MG63 (cell line): ENCODE measurements around the gene RACK1. TPM values are rescaled to one million over a fixed set of nuclear protein-coding genes. Genes with fewer than 3 reads are reported as not detected.
A peak's percentile ranks its signal among the peaks of the same experiment; 100 is the strongest.
"Not testable (repeated sequence)": the region's sequence is repeated elsewhere in the genome, so short reads cannot be mapped to it uniquely, and the experiment has no call there.

Experiments used
- DNase-seq: peaks from one replicate; pipeline ENCODE4 v3.0.0-alpha.2; 2020
- H3K27me3 ChIP-seq: fragments of 250-450 bp; sonication (Bioruptor Pico); 2 replicates; pipeline ENCODE4 v1.5.1; 2020; ENCODE audit warnings: mild to moderate bottlenecking, moderate library complexity
- H3K36me3 ChIP-seq: fragments of 250-450 bp; sonication (Bioruptor Pico); 2 replicates; pipeline ENCODE4 v1.5.1; 2020; ENCODE audit warnings: mild to moderate bottlenecking, moderate library complexity
- H3K4me3 ChIP-seq: fragments of 250-450 bp; sonication (Bioruptor Pico); 2 replicates; pipeline ENCODE4 v1.5.1; 2020; ENCODE audit warnings: mild to moderate bottlenecking, moderate library complexity
- H3K9me3 ChIP-seq: fragments of 250-450 bp; sonication (Bioruptor Pico); 2 replicates; pipeline ENCODE4 v1.5.1; 2020; ENCODE audit warnings: mild to moderate bottlenecking, moderate library complexity
- total RNA-seq: library from RNA; depleted of rRNA; stranded (reverse); fragments of >200 nt; shearing (Covaris generic); gene quantifications from 2 replicates; pipeline ENCODE4 v1.2.3, GENCODE V29; 2014; ENCODE audit warnings: low replicate concordance

RACK1 gene
- total RNA-seq, 1 experiment from 2014 or later, result 10,327 TPM

- Histone ChIP-seq H3K36me3 (peaks cover 38% of the 10 kb centered on the region), H3K4me3 (peak overlapping the region; percentile 96), H3K27me3 (no peaks in the 10 kb centered on the region), H3K9me3 (no peaks in the 10 kb centered on the region)
- DNase-seq, result no peak
Measured at GRCh38 chr5:181223729-181224389, 19.8 kb downstream of the RACK1 start.

- Histone ChIP-seq H3K9me3 (no peaks in the 10 kb centered on the region), H3K4me3 (peak within 1 kb of the TSS; percentile 96), H3K27me3 (no peaks in the 10 kb centered on the region), H3K36me3 (peaks cover 35% of the 10 kb centered on the region)
- DNase-seq, result peak; percentile 100
Measured at GRCh38 chr5:181223058-181223728, 20.5 kb downstream of the RACK1 start, which contains the start of gene TRIM41. Gene TRIM41 (plus strand): TSS chr5:181223281. CDS start chr5:181224000, 719 bp downstream.

- peak overlapping the region; percentile 96 for H3K4me3 ChIP-seq
- H3K27me3 ChIP-seq, result no peaks in the 10 kb centered on the region
- peaks cover 29% of the 10 kb centered on the region for H3K36me3 ChIP-seq
- H3K9me3 ChIP-seq, result no peaks in the 10 kb centered on the region
- no peak for DNase-seq
Measured at GRCh38 chr5:181222630-181223057, 21.1 kb downstream of the RACK1 start.

GRCh38 chr5:181221792-181222629, 21.7 kb downstream of the RACK1 start:
- peak; percentile 98 for DNase-seq
- no peaks in the 10 kb centered on the region for H3K27me3 ChIP-seq
- H3K4me3 ChIP-seq, result peak overlapping the region; percentile 96
- H3K36me3 ChIP-seq, result peaks cover 23% of the 10 kb centered on the region
- no peaks in the 10 kb centered on the region for H3K9me3 ChIP-seq

GRCh38 chr5:181221105-181221791, 22.5 kb downstream of the RACK1 start:
- Histone ChIP-seq H3K27me3 (no peaks in the 10 kb centered on the region), H3K36me3 (peaks cover 17% of the 10 kb centered on the region), H3K4me3 (peak overlapping the region; percentile 1), H3K9me3 (no peaks in the 10 kb centered on the region)
- peak; percentile 86 for DNase-seq

- Histone ChIP-seq H3K27me3 (no peaks in the 10 kb centered on the region), H3K4me3 (no peak overlapping the region), H3K36me3 (peaks cover 7% of the 10 kb centered on the region), H3K9me3 (no peaks in the 10 kb centered on the region)
- no peak for DNase-seq
Measured at GRCh38 chr5:181220178-181220515, 23.6 kb downstream of the RACK1 start.

GRCh38 chr5:181219262-181220177, 24.2 kb downstream of the RACK1 start:
- peak overlapping the region; percentile 53 for H3K4me3 ChIP-seq
- peaks cover 1% of the 10 kb centered on the region for H3K36me3 ChIP-seq
- H3K9me3 ChIP-seq, result no peaks in the 10 kb centered on the region
- no peak for DNase-seq
- H3K27me3 ChIP-seq, result no peaks in the 10 kb centered on the region

- no peaks in the 10 kb centered on the region for H3K36me3 ChIP-seq
- peak overlapping the region; percentile 53 for H3K4me3 ChIP-seq
- H3K9me3 ChIP-seq, result no peaks in the 10 kb centered on the region
- no peaks in the 10 kb centered on the region for H3K27me3 ChIP-seq
- DNase-seq, result no peak
Measured at GRCh38 chr5:181218795-181219124, 24.9 kb downstream of the RACK1 start.

- H3K36me3 ChIP-seq, result no peaks in the 10 kb centered on the region
- no peak for DNase-seq
- no peaks in the 10 kb centered on the region for H3K9me3 ChIP-seq
- H3K4me3 ChIP-seq, result peak overlapping the region; percentile 53
- no peaks in the 10 kb centered on the region for H3K27me3 ChIP-seq
Measured at GRCh38 chr5:181217803-181218062, 26.0 kb downstream of the RACK1 start.

GRCh38 chr5:181217111-181217802, 26.4 kb downstream of the RACK1 start:
- H3K27me3 ChIP-seq, result no peaks in the 10 kb centered on the region
- DNase-seq, result peak; percentile 84
- H3K9me3 ChIP-seq, result no peaks in the 10 kb centered on the region
- no peaks in the 10 kb centered on the region for H3K36me3 ChIP-seq
- peak overlapping the region; percentile 53 for H3K4me3 ChIP-seq

GRCh38 chr5:181215997-181216989, 27.4 kb downstream of the RACK1 start:
- Histone ChIP-seq H3K9me3 (no peaks in the 10 kb centered on the region), H3K27me3 (no peaks in the 10 kb centered on the region), H3K4me3 (peak overlapping the region; percentile 53), H3K36me3 (no peaks in the 10 kb centered on the region)
- peak; percentile 74 for DNase-seq

- not testable (repeated sequence) for H3K9me3 ChIP-seq, H3K4me3 ChIP-seq, H3K27me3 ChIP-seq, DNase-seq, H3K36me3 ChIP-seq
Measured at GRCh38 chr5:181214249-181214648, 29.5 kb downstream of the RACK1 start.

GRCh38 chr5:181212934-181213333, 30.8 kb downstream of the RACK1 start:
- no peaks in the 10 kb centered on the region for H3K9me3 ChIP-seq
- no peak overlapping the region for H3K4me3 ChIP-seq

GRCh38 chr5:181212080-181212479, 31.6 kb downstream of the RACK1 start:
- DNase-seq, result no peak
- Histone ChIP-seq H3K4me3 (no peak overlapping the region), H3K27me3 (no peaks in the 10 kb centered on the region), H3K9me3 (no peaks in the 10 kb centered on the region), H3K36me3 (no peaks in the 10 kb centered on the region)

More at GRCh38 chr5:181212934-181213333, 30.8 kb downstream of the RACK1 start:
- Histone ChIP-seq H3K27me3 (no peaks in the 10 kb centered on the region), H3K36me3 (no peaks in the 10 kb centered on the region)
- DNase-seq, result no peak

GRCh38 chr5:181211208-181211607, 32.5 kb downstream of the RACK1 start:
- Histone ChIP-seq H3K36me3 (no peaks in the 10 kb centered on the region), H3K4me3 (no peak overlapping the region), H3K27me3 (no peaks in the 10 kb centered on the region), H3K9me3 (no peaks in the 10 kb centered on the region)
- DNase-seq, result no peak
